ENCODE measurements around the gene SGMS2. TPM values are rescaled to one million over a fixed set of nuclear protein-coding genes. Genes with fewer than 3 reads are reported as not detected.

SGMS2 gene
- total and polyA plus RNA-seq, 9 of the 15 experiments (the other 6 are each of a cell fraction or from before 2014, with no cell fraction given): 0.07 to 0.25 (median 0.11) TPM; not detected in 5

DNA sequence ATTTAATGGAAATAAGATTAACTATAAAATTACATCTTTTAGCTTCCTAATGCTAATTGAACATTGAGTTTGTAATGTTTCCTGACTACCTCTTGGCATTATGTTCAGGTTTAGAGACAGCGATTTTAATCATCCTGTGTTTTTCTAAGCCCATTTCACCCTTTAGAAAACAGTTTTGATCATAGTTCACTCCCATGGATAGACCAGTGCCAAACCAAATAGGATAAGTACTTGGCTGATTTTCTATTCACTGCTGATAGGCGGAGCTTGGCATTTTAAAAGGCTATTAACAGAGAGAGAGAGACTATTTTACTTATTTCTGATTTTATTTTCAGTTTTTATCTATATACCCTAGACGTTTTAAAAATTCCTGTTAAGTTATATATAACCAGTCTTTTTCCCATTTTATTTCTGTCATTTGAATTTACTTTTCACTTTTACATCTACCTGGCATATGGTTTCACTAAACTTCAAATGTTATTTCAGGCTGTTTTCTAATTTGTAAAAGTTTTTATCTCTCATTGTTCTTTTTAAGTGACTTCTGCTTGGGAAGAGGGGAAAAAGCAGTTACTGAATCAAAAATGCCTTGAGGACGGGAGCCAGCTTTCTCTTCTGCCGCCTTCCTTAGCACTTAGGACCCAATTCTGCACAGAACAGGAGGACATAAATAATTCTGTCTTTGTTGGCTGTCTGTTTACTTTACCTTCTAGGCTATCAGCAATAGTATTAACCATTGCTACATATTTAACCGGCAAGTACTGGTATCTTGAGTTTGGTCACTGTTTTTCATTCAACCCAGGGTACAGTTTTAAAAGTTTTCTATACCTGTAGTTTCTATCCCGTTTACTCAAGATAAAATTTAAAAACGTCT, 46.4 kb downstream of the SGMS2 start:
- intact Hi-C loops (cut with micrococcal nuclease) (no loop called here), in situ Hi-C loops (cut with MboI) (no loop called here)
- CTCF ChIA-PET (ENCODE audit: low intra/inter-chr PET ratio): no interaction called here
- ATAC-seq: no peak
- WGBS (ENCODE audit: insufficient coverage, low coverage, missing lambda C conversion rate): under 1% methylated on average over 8 of the region's 8 CpGs
- Histone ChIP-seq H3K27ac (ENCODE audit: extremely low read depth, low read depth, low read length) (no peak overlapping the region), H3K4me1 (replicated peaks in 1 of 2; ENCODE audit: control insufficient read depth in 2 of 2, insufficient read depth in 2 of 2, low read length in 2 of 2) (no peaks in the 10 kb centered on the region), H2AFZ (ENCODE audit: low read depth, low read length) (no peak overlapping the region), H3K27me3 (ENCODE audit: control insufficient read depth in 2 of 2, insufficient read depth in 2 of 2, low read length in 2 of 2) (no peaks in the 10 kb centered on the region; a peak in 1 of 5 replicates), H3K9ac (ENCODE audit: insufficient read depth in 1 of 2, low read depth in 2 of 2, low read length in 2 of 2) (no peak overlapping the region), H3K79me2 (ENCODE audit: control insufficient read depth, insufficient read depth, low read length) (no peaks in the 10 kb centered on the region), H3K9me3 (replicated peaks; ENCODE audit: control insufficient read depth, insufficient read depth, low read depth, low read length) (no peaks in the 10 kb centered on the region), H4K20me1 (replicated peaks; ENCODE audit: control insufficient read depth, insufficient read depth, low read length) (no peaks in the 10 kb centered on the region), H3K36me3 (ENCODE audit: control insufficient read depth, insufficient read depth, low read length) (no peaks in the 10 kb centered on the region), H3K4me3 (no peak overlapping the region), H3K9me1 (ENCODE audit: control insufficient read depth, insufficient read depth, low read length) (no peaks in the 10 kb centered on the region), H3K4me2 (ENCODE audit: insufficient read depth, low read length) (no peak overlapping the region)
- BruUV-seq (replicated peaks): no TSS peak
- TF ChIP-seq NRF1 (conservative IDR thresholded peaks at IDR 0.05 in 1 of 2, IDR thresholded peaks at IDR 0.05 in 1 of 2): no peak
- TF ChIP-seq, protein P1, sequence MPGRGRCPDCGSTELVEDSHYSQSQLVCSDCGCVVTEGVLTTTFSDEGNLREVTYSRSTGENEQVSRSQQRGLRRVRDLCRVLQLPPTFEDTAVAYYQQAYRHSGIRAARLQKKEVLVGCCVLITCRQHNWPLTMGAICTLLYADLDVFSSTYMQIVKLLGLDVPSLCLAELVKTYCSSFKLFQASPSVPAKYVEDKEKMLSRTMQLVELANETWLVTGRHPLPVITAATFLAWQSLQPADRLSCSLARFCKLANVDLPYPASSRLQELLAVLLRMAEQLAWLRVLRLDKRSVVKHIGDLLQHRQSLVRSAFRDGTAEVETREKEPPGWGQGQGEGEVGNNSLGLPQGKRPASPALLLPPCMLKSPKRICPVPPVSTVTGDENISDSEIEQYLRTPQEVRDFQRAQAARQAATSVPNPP (IDR thresholded peaks at IDR 0.05; ENCODE audit: borderline replicate concordance, insufficient read depth, insufficient read length): no peak
- TF ChIP-seq, protein P2, sequence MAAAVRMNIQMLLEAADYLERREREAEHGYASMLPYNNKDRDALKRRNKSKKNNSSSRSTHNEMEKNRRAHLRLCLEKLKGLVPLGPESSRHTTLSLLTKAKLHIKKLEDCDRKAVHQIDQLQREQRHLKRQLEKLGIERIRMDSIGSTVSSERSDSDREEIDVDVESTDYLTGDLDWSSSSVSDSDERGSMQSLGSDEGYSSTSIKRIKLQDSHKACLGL (CRISPR knock-in tag; IDR thresholded peaks at IDR 0.05; ENCODE audit: borderline replicate concordance, poor library complexity, severe bottlenecking): no peak
- no peak for TF ChIP-seq KLF16 (IDR thresholded peaks at IDR 0.05)
- no peak for TF ChIP-seq TARDBP (IDR thresholded peaks at IDR 0.05)
- TF ChIP-seq SLC30A9 (CRISPR knock-in tag; IDR thresholded peaks at IDR 0.05): no peak
- TF ChIP-seq ZC3H11A (IDR thresholded peaks at IDR 0.05; ENCODE audit: low read depth, low read length): no peak
- TF ChIP-seq HNRNPL (IDR thresholded peaks at IDR 0.05; ENCODE audit: low read depth, low read length): no peak
- TF ChIP-seq MBD2 (IDR thresholded peaks at IDR 0.05; ENCODE audit: borderline replicate concordance, low read depth): no peak
- TF ChIP-seq ZNF274 (IDR thresholded peaks at IDR 0.05; ENCODE audit: borderline replicate concordance, low read depth, low read length): no peak
- no peak for TF ChIP-seq HDAC1 (IDR thresholded peaks at IDR 0.05)
- TF ChIP-seq ZNF232 (CRISPR knock-in tag; IDR thresholded peaks at IDR 0.05): no peak
- TF ChIP-seq NCOA6 (IDR thresholded peaks at IDR 0.05): no peak
- no peak for TF ChIP-seq KLF10 (CRISPR knock-in tag; IDR thresholded peaks at IDR 0.05)
- TF ChIP-seq ESRRB (CRISPR knock-in tag; IDR thresholded peaks at IDR 0.05; ENCODE audit: borderline replicate concordance): no peak
- TF ChIP-seq, protein P3, sequence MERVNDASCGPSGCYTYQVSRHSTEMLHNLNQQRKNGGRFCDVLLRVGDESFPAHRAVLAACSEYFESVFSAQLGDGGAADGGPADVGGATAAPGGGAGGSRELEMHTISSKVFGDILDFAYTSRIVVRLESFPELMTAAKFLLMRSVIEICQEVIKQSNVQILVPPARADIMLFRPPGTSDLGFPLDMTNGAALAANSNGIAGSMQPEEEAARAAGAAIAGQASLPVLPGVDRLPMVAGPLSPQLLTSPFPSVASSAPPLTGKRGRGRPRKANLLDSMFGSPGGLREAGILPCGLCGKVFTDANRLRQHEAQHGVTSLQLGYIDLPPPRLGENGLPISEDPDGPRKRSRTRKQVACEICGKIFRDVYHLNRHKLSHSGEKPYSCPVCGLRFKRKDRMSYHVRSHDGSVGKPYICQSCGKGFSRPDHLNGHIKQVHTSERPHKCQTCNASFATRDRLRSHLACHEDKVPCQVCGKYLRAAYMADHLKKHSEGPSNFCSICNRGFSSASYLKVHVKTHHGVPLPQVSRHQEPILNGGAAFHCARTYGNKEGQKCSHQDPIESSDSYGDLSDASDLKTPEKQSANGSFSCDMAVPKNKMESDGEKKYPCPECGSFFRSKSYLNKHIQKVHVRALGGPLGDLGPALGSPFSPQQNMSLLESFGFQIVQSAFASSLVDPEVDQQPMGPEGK (CRISPR knock-in tag; IDR thresholded peaks at IDR 0.05; ENCODE audit: borderline replicate concordance): no peak
- no peak for FAIRE-seq
- POLR2A ChIA-PET: no interaction called here
- DNase-seq (ENCODE audit: extremely low read depth in 1 of 4, low spot score in 3 of 4): no peak
